Retinal pigment epithelial cell (primary cell): Measurements from ENCODE around the gene TST.

Experiments used
- DNase-seq: peaks from one replicate; pipeline ENCODE4 v3.0.0-alpha.2; 2010; ENCODE audit warnings: low read depth
- H3K4me3 ChIP-seq: 2 replicates; pipeline ENCODE4 v1.5.1; 2011; ENCODE audit warnings: mild to moderate bottlenecking, low read length, control low read depth, moderate library complexity
- CTCF ChIP-seq: conservative IDR thresholded peaks from 2 replicates; pipeline ENCODE4 v1.5.1; 2011; ENCODE audit warnings: low read depth, low read length, control low read depth, inconsistent platforms

TST gene

GRCh38 chr22:37012956-37013355 lies 6.3 kb downstream of the TST start:
- H3K4me3 ChIP-seq: no peak overlapping the region
- no peak for DNase-seq
- TF ChIP-seq CTCF: no peak

- TF ChIP-seq CTCF: no peak
- no peak for DNase-seq
- H3K4me3 ChIP-seq: no peak overlapping the region
These were observed 6.9 kb downstream of the TST start for GRCh38 chr22:37012262-37012904.

- DNase-seq: no peak
- no peak overlapping the region for H3K4me3 ChIP-seq
- no peak for TF ChIP-seq CTCF
These were observed 7.8 kb downstream of the TST start for GRCh38 chr22:37011472-37011871.

GRCh38 chr22:37010976-37011375 lies 8.3 kb downstream of the TST start:
- no peak for TF ChIP-seq CTCF
- no peak overlapping the region for H3K4me3 ChIP-seq
- no peak for DNase-seq

- DNase-seq: no peak
- no peak for TF ChIP-seq CTCF
- no peak overlapping the region for H3K4me3 ChIP-seq
These were observed 9.1 kb downstream of the TST start for GRCh38 chr22:37010174-37010573.

GRCh38 chr22:37009490-37009889 lies 9.8 kb downstream of the TST start:
- no peak for TF ChIP-seq CTCF
- no peak overlapping the region for H3K4me3 ChIP-seq
- DNase-seq: no peak

- no peak for DNase-seq
- H3K4me3 ChIP-seq: no peak overlapping the region
- no peak for TF ChIP-seq CTCF
These were observed 10.9 kb downstream of the TST start for GRCh38 chr22:37008365-37008764.
